HCT116 (cell line): Measurements from ENCODE around the gene GALNT17. TPM values are rescaled to one million over a fixed set of nuclear protein-coding genes. Genes with fewer than 3 reads are reported as not detected.

ENCODE experiments used
- ATAC-seq: fragments of 200-7000 bp; cut with Tn5 transposase; 2 replicates; pipeline ENCODE4 v1.9.1; 2020; ENCODE audit warnings: mild to moderate bottlenecking, moderate library complexity
- BruUV-seq: library from RNA; stranded (reverse); fragments of 400-500 nt; replicated peaks from 2 replicates; lab custom pipeline; 2021; lab: Mats Ljungman, UMichigan
- CTCF ChIA-PET: fragments of 300-600 bp; sonication (Branson Sonifier 250); formaldehyde crosslinking; loops from one replicate; lab custom pipeline; 2021; ENCODE audit warnings: antibody characterized with exemption; lab: Charles Lee
- POLR2A ChIA-PET: fragments of 300-600, 350-600 bp; sonication (Branson Sonifier 250); formaldehyde crosslinking; loops from one replicate; lab custom pipeline; 2021; ENCODE audit warnings: antibody characterized with exemption; lab: Charles Lee
- RAD21 ChIA-PET, 2 experiments: fragments of 300-600 bp; sonication (Branson Sonifier 250); formaldehyde crosslinking; loops; one replicate each; lab custom pipeline; 2023; ENCODE audit warnings: low total read pairs in 2 of 2; ENCODE audit not compliant: uncharacterized antibody in 2 of 2, unreplicated experiment in 2 of 2, low non-redundant PET in 1 of 2; lab: Charles Lee
- DNase-seq: peaks from one replicate; pipeline ENCODE4 v3.0.0-alpha.2; 2010; ENCODE audit warnings: low read depth, low spot score
- H2AFZ ChIP-seq: fragments of 200-600 bp; shearing (Covaris generic), sonication (generic); 2 replicates; pipeline ENCODE4 v1.6.1; 2017; ENCODE audit warnings: low read depth, mixed run types, mixed read lengths, antibody characterized with exemption, low read length; ENCODE audit not compliant: poor library complexity, severe bottlenecking
- H3K27ac ChIP-seq: 2 replicates; pipeline ENCODE4 v1.5.1; 2012; ENCODE audit warnings: low read depth, low read length
- H3K27me3 ChIP-seq: fragments of 200-600 bp; sonication (generic); 2 replicates; pipeline ENCODE4 v1.6.1; 2016; ENCODE audit warnings: mixed run types, low read length, mixed read lengths; ENCODE audit not compliant: insufficient read depth
- H3K36me3 ChIP-seq, 2 experiments: fragments of 200-500 bp in 1 of 2; fragments of 200-600 bp in 1 of 2; sonication (Bioruptor generic) in 1 of 2; sonication (generic) in 1 of 2; 2 replicates each; pipeline versions ENCODE4 v1.5.1 to v1.6.1; 2014 to 2016; ENCODE audit warnings: low read length in 2 of 2, inconsistent platforms in 1 of 2, mixed read lengths in 1 of 2, mixed run types in 1 of 2; ENCODE audit not compliant: insufficient read depth in 2 of 2, control insufficient read depth in 1 of 2
- H3K4me1 ChIP-seq, 2 experiments: fragments of 200-600 bp in 1 of 2; sonication (generic) in 1 of 2; 2 replicates each; pipeline versions ENCODE4 v1.5.1 to v1.6.1; 2012 to 2017; ENCODE audit warnings: low read length in 2 of 2, inconsistent platforms in 1 of 2, mild to moderate bottlenecking in 1 of 2, mixed read lengths in 1 of 2, mixed run types in 1 of 2, moderate library complexity in 1 of 2; ENCODE audit not compliant: insufficient read depth in 2 of 2, control insufficient read depth in 1 of 2
- H3K4me2 ChIP-seq: fragments of 200-600 bp; sonication (generic); 2 replicates; pipeline ENCODE4 v1.6.1; 2017; ENCODE audit warnings: mixed run types, low read length, mixed read lengths
- H3K4me3 ChIP-seq, 2 experiments: fragments of 200-600 bp in 1 of 2; sonication (generic) in 1 of 2; replicated peaks in 1 of 2; 2 replicates each; pipeline ENCODE4 v1.5.1; 2011 to 2016; ENCODE audit warnings: low read length in 2 of 2, control low read depth in 1 of 2, low read depth in 1 of 2, mild to moderate bottlenecking in 1 of 2, mixed read lengths in 1 of 2, mixed run types in 1 of 2
- H3K79me2 ChIP-seq: fragments of 200-600 bp; sonication (generic); 2 replicates; pipeline ENCODE4 v1.6.1; 2017; ENCODE audit warnings: mild to moderate bottlenecking, mixed run types, low read length, moderate library complexity, mixed read lengths; ENCODE audit not compliant: insufficient read depth
- H3K9ac ChIP-seq: fragments of 200-600 bp; sonication (generic); 2 replicates; pipeline ENCODE4 v1.6.1; 2016; ENCODE audit warnings: low read length, mixed read lengths
- H3K9me2 ChIP-seq: fragments of 200-600 bp; sonication (generic), shearing (Covaris generic); 2 replicates; pipeline ENCODE4 v1.6.1; 2017; ENCODE audit warnings: mixed run types, mild to moderate bottlenecking, moderate library complexity; ENCODE audit not compliant: insufficient read depth
- H3K9me3 ChIP-seq, 2 experiments: fragments of 200-500 bp in 1 of 2; fragments of 200-600 bp in 1 of 2; sonication (Bioruptor generic) in 1 of 2; sonication (generic) in 1 of 2; 2 replicates each; pipeline ENCODE4 v1.6.1; 2014 to 2017; ENCODE audit warnings: low read length in 2 of 2, mixed read lengths in 2 of 2, inconsistent platforms in 1 of 2, low read depth in 1 of 2, mild to moderate bottlenecking in 1 of 2, mixed run types in 1 of 2, moderate library complexity in 1 of 2; ENCODE audit not compliant: control insufficient read depth in 1 of 2, insufficient read depth in 1 of 2
- H4K20me1 ChIP-seq: fragments of 200-600 bp; sonication (generic), shearing (Covaris generic); 2 replicates; pipeline ENCODE4 v1.6.1; 2017; ENCODE audit warnings: mixed run types, mild to moderate bottlenecking, moderate library complexity; ENCODE audit not compliant: insufficient read depth
- CEBPB ChIP-seq: IDR thresholded peaks from 2 replicates; pipeline ENCODE4 v1.6.1; 2012; ENCODE audit warnings: low read depth
- EGR1 ChIP-seq: IDR thresholded peaks from 2 replicates; pipeline ENCODE4 v1.6.1; 2012; ENCODE audit warnings: low read depth
- EZH2 ChIP-seq: fragments of 200-600 bp; sonication (generic); IDR thresholded peaks from 2 replicates; pipeline ENCODE4 v1.6.1; 2017; ENCODE audit warnings: antibody characterized with exemption, mixed run types
- FOSL1 ChIP-seq: IDR thresholded peaks from 2 replicates; pipeline ENCODE4 v1.6.1; 2012; ENCODE audit warnings: low read depth
- JUND ChIP-seq: IDR thresholded peaks from 2 replicates; pipeline ENCODE4 v1.6.1; 2012
- POLR2A ChIP-seq: IDR thresholded peaks from 2 replicates; pipeline ENCODE4 v1.7.0; 2011; ENCODE audit warnings: borderline replicate concordance; ENCODE audit not compliant: insufficient read depth, insufficient read length; ENCODE audit errors: extremely low read depth
- POLR2AphosphoS5 ChIP-seq: IDR thresholded peaks from 2 replicates; pipeline ENCODE4 v1.6.1; 2011; ENCODE audit warnings: mild to moderate bottlenecking, low read depth, low read length, moderate library complexity
- REST ChIP-seq: IDR thresholded peaks from 2 replicates; pipeline ENCODE4 v1.6.1; 2012; ENCODE audit warnings: low read depth
- SIN3A ChIP-seq: IDR thresholded peaks from 2 replicates; pipeline ENCODE4 v1.6.1; 2012; ENCODE audit warnings: low read depth
- SP1 ChIP-seq: IDR thresholded peaks from 2 replicates; pipeline ENCODE4 v1.6.1; 2012; ENCODE audit warnings: low read depth
- SRF ChIP-seq: IDR thresholded peaks from 2 replicates; pipeline ENCODE4 v1.6.1; 2012; ENCODE audit warnings: low read depth
- YY1 ChIP-seq: IDR thresholded peaks from 2 replicates; pipeline ENCODE4 v1.6.1; 2011; ENCODE audit warnings: low read length, low read depth, moderate library complexity, mild to moderate bottlenecking; ENCODE audit not compliant: insufficient replicate concordance; ENCODE audit errors: extremely low read depth
- ZFX ChIP-seq: fragments of 450-650 bp; IDR thresholded peaks from 2 replicates; pipeline ENCODE4 v1.6.1; 2017
- ZNF274 ChIP-seq: fragments of 200-500 bp; sonication (Bioruptor generic); IDR thresholded peaks from 2 replicates; pipeline ENCODE4 v1.6.1; 2014; ENCODE audit warnings: mild to moderate bottlenecking, low read depth, low read length, inconsistent platforms
- intact Hi-C: fragments of 100-400 bp; cut with micrococcal nuclease; formaldehyde crosslinking; loops from 2 replicates; pipeline ENCODE4 v1.10.0; 2022
- total RNA-seq: library from RNA; stranded (reverse); gene quantifications from one replicate; pipeline ENCODE4 v1.2.1, GENCODE V29; 2021; ENCODE audit not compliant: unreplicated experiment
- TF ChIP-seq, protein P1 (sequence below): IDR thresholded peaks from 2 replicates; pipeline ENCODE4 v1.6.1; 2011; ENCODE audit warnings: mild to moderate bottlenecking, low read length, moderate library complexity; ENCODE audit not compliant: insufficient replicate concordance; ENCODE audit errors: extremely low read depth

The GALNT17 gene
- total RNA-seq, 1 experiment from 2014 or later: not detected

DNA sequence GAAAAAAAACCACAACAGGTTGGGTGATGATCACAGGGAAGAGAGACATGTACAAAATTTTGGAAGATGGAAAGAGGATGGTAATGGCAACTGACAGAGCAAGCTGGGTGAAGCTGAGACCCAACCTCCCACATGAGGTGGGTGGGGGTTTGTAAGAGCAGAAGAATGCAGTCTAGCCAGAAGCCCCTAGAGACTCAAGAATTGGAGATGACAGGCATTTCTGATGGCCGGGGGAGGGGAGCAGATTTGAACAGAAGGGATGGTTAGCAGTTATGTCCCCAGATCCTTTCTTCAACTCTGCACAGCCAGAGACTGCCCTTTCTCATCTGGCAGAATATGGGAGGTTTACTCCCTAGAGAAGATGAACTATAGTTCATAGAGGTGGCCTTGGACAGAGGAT is 208.0 kb downstream of the GALNT17 start:
- intact Hi-C loops: no loop called here
- no peak overlapping the region for H3K4me2 ChIP-seq
- peaks cover 4 to 7% of the 10 kb centered on the region in 2 experiments; a peak in 2 of 4 replicates for H3K9me3 ChIP-seq
- H3K27me3 ChIP-seq: no peaks in the 10 kb centered on the region
- H4K20me1 ChIP-seq: no peaks in the 10 kb centered on the region
- no peak for TF ChIP-seq ZNF274
- no peak for TF ChIP-seq REST
- no peak for TF ChIP-seq YY1
- TF ChIP-seq EZH2: no peak
- H3K4me3 ChIP-seq: no peak overlapping the region
- no peak overlapping the region for H2AFZ ChIP-seq
- no peak overlapping the region for H3K9ac ChIP-seq
- BruUV-seq: no TSS peak
- no peaks in the 10 kb centered on the region for H3K9me2 ChIP-seq
- ChIA-PET POLR2A (no interaction called here), RAD21 (no interaction called here), CTCF (no interaction called here)
- H3K27ac ChIP-seq: no peak overlapping the region
- ATAC-seq (no peak), DNase-seq (no peak)
- H3K36me3 ChIP-seq: no peaks in the 10 kb centered on the region
- H3K4me1 ChIP-seq: no peaks in the 10 kb centered on the region
- H3K79me2 ChIP-seq: no peaks in the 10 kb centered on the region

- H3K27ac ChIP-seq: no peak overlapping the region
- no peaks in the 10 kb centered on the region for H3K36me3 ChIP-seq
- H4K20me1 ChIP-seq: no peaks in the 10 kb centered on the region
- H3K9me2 ChIP-seq: no peaks in the 10 kb centered on the region
- CTCF ChIA-PET: no interaction called here
- no peak overlapping the region for H3K9ac ChIP-seq
- ATAC-seq (no peak), DNase-seq (no peak)
- intact Hi-C loops: no loop called here
- no peak overlapping the region for H3K4me2 ChIP-seq
- no TSS peak for BruUV-seq
- no peaks in the 10 kb centered on the region for H3K79me2 ChIP-seq
- RAD21 ChIA-PET: no interaction called here
- no peak overlapping the region for H2AFZ ChIP-seq
- H3K27me3 ChIP-seq: no peaks in the 10 kb centered on the region
- POLR2A ChIA-PET: no interaction called here
- H3K4me3 ChIP-seq: no peak overlapping the region
- H3K4me1 ChIP-seq: no peaks in the 10 kb centered on the region
- H3K9me3 ChIP-seq: peaks cover 4 to 15% of the 10 kb centered on the region in 2 experiments; a peak in 2 of 4 replicates
- no peak for TF ChIP-seq EGR1
- no peak for TF ChIP-seq POLR2AphosphoS5
- TF ChIP-seq ZFX: no peak
- TF ChIP-seq CEBPB: no peak
- no peak for TF ChIP-seq FOSL1
- no peak for TF ChIP-seq YY1
- no peak for TF ChIP-seq EZH2
- TF ChIP-seq POLR2A: no peak
- no peak for TF ChIP-seq SP1
- no peak for TF ChIP-seq JUND
- TF ChIP-seq SIN3A: no peak
- no peak for TF ChIP-seq SRF
- no peak for TF ChIP-seq ZNF274
- TF ChIP-seq, protein P1, sequence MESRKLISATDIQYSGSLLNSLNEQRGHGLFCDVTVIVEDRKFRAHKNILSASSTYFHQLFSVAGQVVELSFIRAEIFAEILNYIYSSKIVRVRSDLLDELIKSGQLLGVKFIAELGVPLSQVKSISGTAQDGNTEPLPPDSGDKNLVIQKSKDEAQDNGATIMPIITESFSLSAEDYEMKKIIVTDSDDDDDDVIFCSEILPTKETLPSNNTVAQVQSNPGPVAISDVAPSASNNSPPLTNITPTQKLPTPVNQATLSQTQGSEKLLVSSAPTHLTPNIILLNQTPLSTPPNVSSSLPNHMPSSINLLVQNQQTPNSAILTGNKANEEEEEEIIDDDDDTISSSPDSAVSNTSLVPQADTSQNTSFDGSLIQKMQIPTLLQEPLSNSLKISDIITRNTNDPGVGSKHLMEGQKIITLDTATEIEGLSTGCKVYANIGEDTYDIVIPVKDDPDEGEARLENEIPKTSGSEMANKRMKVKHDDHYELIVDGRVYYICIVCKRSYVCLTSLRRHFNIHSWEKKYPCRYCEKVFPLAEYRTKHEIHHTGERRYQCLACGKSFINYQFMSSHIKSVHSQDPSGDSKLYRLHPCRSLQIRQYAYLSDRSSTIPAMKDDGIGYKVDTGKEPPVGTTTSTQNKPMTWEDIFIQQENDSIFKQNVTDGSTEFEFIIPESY: no peak
Observed at GRCh38 chr7:71342202-71342601, 210.3 kb downstream of the GALNT17 start.
